ENCODE data around the gene ZNG1B. TPM values are rescaled to one million over a fixed set of nuclear protein-coding genes. Genes with fewer than 3 reads are reported as not detected.

Gene ZNG1B
- polyA plus RNA-seq, 1 donor from 2014 or later: 106 TPM

DNA sequence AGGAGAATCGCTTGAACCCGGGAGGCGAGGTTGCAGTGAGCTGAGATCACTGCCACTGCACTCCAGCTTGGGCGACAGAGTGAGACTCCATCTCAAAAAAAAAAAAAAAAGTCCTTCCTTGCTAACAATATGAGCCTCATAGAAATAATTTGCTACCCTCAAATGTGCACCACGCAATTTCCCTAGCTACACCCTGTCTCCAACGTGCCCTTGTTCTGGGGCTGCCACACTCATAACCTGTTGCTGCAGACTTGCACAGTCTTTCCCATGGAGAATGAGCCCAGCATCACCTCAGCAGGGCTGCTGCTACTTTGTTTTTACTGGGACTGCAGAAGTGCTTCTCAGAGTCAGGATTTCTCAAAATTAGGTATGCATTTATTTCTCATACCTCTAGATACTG, 46.4 kb upstream of the ZNG1B start:
- TF ChIP-seq EZH2 (IDR thresholded peaks at IDR 0.05; ENCODE audit: borderline replicate concordance, insufficient read depth, low read length, poor library complexity, severe bottlenecking): no peak
- no peak for TF ChIP-seq MXI1 (conservative IDR thresholded peaks at IDR 0.05; ENCODE audit: poor library complexity, severe bottlenecking)
- TF ChIP-seq SMC3 (conservative IDR thresholded peaks at IDR 0.05; ENCODE audit: poor library complexity): no peak
- TF ChIP-seq, protein P1, sequence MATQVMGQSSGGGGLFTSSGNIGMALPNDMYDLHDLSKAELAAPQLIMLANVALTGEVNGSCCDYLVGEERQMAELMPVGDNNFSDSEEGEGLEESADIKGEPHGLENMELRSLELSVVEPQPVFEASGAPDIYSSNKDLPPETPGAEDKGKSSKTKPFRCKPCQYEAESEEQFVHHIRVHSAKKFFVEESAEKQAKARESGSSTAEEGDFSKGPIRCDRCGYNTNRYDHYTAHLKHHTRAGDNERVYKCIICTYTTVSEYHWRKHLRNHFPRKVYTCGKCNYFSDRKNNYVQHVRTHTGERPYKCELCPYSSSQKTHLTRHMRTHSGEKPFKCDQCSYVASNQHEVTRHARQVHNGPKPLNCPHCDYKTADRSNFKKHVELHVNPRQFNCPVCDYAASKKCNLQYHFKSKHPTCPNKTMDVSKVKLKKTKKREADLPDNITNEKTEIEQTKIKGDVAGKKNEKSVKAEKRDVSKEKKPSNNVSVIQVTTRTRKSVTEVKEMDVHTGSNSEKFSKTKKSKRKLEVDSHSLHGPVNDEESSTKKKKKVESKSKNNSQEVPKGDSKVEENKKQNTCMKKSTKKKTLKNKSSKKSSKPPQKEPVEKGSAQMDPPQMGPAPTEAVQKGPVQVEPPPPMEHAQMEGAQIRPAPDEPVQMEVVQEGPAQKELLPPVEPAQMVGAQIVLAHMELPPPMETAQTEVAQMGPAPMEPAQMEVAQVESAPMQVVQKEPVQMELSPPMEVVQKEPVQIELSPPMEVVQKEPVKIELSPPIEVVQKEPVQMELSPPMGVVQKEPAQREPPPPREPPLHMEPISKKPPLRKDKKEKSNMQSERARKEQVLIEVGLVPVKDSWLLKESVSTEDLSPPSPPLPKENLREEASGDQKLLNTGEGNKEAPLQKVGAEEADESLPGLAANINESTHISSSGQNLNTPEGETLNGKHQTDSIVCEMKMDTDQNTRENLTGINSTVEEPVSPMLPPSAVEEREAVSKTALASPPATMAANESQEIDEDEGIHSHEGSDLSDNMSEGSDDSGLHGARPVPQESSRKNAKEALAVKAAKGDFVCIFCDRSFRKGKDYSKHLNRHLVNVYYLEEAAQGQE (IDR thresholded peaks at IDR 0.05; ENCODE audit: borderline replicate concordance): no peak
- TF ChIP-seq TAF1 (IDR thresholded peaks at IDR 0.05; ENCODE audit: low read depth): no peak
- no peak for TF ChIP-seq RAD21 (conservative IDR thresholded peaks at IDR 0.05)
- no peak for TF ChIP-seq POLR2AphosphoS5 (IDR thresholded peaks at IDR 0.05)
- no peak for TF ChIP-seq EP300 (conservative IDR thresholded peaks at IDR 0.05; ENCODE audit: poor library complexity, severe bottlenecking)
- TF ChIP-seq, protein P2, sequence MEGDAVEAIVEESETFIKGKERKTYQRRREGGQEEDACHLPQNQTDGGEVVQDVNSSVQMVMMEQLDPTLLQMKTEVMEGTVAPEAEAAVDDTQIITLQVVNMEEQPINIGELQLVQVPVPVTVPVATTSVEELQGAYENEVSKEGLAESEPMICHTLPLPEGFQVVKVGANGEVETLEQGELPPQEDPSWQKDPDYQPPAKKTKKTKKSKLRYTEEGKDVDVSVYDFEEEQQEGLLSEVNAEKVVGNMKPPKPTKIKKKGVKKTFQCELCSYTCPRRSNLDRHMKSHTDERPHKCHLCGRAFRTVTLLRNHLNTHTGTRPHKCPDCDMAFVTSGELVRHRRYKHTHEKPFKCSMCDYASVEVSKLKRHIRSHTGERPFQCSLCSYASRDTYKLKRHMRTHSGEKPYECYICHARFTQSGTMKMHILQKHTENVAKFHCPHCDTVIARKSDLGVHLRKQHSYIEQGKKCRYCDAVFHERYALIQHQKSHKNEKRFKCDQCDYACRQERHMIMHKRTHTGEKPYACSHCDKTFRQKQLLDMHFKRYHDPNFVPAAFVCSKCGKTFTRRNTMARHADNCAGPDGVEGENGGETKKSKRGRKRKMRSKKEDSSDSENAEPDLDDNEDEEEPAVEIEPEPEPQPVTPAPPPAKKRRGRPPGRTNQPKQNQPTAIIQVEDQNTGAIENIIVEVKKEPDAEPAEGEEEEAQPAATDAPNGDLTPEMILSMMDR (IDR thresholded peaks at IDR 0.05; ENCODE audit: poor library complexity, severe bottlenecking): no peak
- Histone ChIP-seq H4K20me1 (ENCODE audit: insufficient read depth) (no peaks in the 10 kb centered on the region), H3K9me3 (ENCODE audit: low read length) (no peaks in the 10 kb centered on the region), H3K36me3 (ENCODE audit: insufficient read depth, low read length) (no peaks in the 10 kb centered on the region), H3K9me2 (ENCODE audit: insufficient read depth, low read length) (no peaks in the 10 kb centered on the region), H3K79me2 (replicated peaks; ENCODE audit: insufficient read depth, low read length) (no peaks in the 10 kb centered on the region), H3K27ac (ENCODE audit: low read length) (no peak overlapping the region), H3K27me3 (ENCODE audit: insufficient read depth, low read depth, low read length) (no peaks in the 10 kb centered on the region), H2AFZ (ENCODE audit: low read depth, low read length) (no peak overlapping the region), H3F3A (ENCODE audit: insufficient read depth, low read length, poor library complexity, severe bottlenecking) (no peaks in the 10 kb centered on the region), H3K4me2 (ENCODE audit: low read length) (no peak overlapping the region), H3K4me3 (ENCODE audit: low read length) (no peak overlapping the region), H3K9ac (ENCODE audit: low read length) (no peak overlapping the region)

DNA sequence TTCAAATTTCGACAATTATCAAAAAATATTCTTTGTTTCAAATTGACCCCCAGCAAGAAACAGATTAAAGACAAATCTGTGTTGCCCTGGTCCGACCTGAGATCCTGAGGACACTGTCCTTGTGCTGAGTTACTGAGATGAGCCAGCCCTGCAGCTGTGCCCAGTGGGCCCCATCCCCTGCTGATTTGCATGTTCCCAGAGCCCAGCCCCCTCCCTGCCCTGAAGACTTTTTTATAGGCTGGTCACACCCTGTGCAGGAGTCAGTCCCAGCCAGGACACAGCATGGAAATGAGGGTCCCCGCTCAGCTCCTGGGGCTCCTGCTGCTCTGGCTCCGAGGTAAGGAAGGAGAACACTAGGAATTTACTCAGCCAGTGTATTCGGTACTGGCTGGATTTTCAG, 31.4 kb upstream of the ZNG1B start:
- no peak overlapping the region for H3K4me2 ChIP-seq (ENCODE audit: low read length)
- TF ChIP-seq, protein P2 (IDR thresholded peaks at IDR 0.05; ENCODE audit: poor library complexity, severe bottlenecking): no peak
- no peaks in the 10 kb centered on the region for H3K9me3 ChIP-seq (ENCODE audit: low read length)
- no peaks in the 10 kb centered on the region for H3K36me3 ChIP-seq (ENCODE audit: insufficient read depth, low read length)
- no peaks in the 10 kb centered on the region for H3K27me3 ChIP-seq (ENCODE audit: insufficient read depth, low read depth, low read length)
- no peak overlapping the region for H3K27ac ChIP-seq (ENCODE audit: low read length)
- H3K4me3 ChIP-seq (ENCODE audit: low read length): no peak overlapping the region
- H3K79me2 ChIP-seq (replicated peaks; ENCODE audit: insufficient read depth, low read length): no peaks in the 10 kb centered on the region
- no peak overlapping the region for H3K9ac ChIP-seq (ENCODE audit: low read length)
- H4K20me1 ChIP-seq (ENCODE audit: insufficient read depth): no peaks in the 10 kb centered on the region
- no peaks in the 10 kb centered on the region for H3F3A ChIP-seq (ENCODE audit: insufficient read depth, low read length, poor library complexity, severe bottlenecking)
- H2AFZ ChIP-seq (ENCODE audit: low read depth, low read length): no peak overlapping the region
- no peaks in the 10 kb centered on the region for H3K9me2 ChIP-seq (ENCODE audit: insufficient read depth, low read length)
